Sigmoid colon (tissue), 4 donors: ENCODE data around the gene RPS2.

Experiments used
- CTCF ChIP-seq, 4 experiments: fragments of 450-650 bp in 3 of 4; fragments of 200-600 bp in 1 of 4; IDR thresholded peaks; one replicate each; pipeline ENCODE4 v1.5.1; 2016 to 2019; ENCODE audit warnings: antibody characterized with exemption in 4 of 4, mild to moderate bottlenecking in 3 of 4, moderate library complexity in 2 of 4
- EP300 ChIP-seq, 4 donors: sonication (generic); formaldehyde crosslinking; IDR thresholded peaks; one replicate each; pipeline ENCODE4 v1.6.1; 2017; ENCODE audit warnings: antibody characterized with exemption in 4 of 4
- POLR2A ChIP-seq, 2 donors: fragments of 450-650 bp; IDR thresholded peaks; one replicate each; pipeline ENCODE4 v1.6.1; 2016; ENCODE audit warnings: antibody characterized with exemption in 2 of 2, mild to moderate bottlenecking in 2 of 2, moderate library complexity in 2 of 2
- POLR2AphosphoS5 ChIP-seq, 4 donors: sonication (generic); formaldehyde crosslinking; IDR thresholded peaks; one replicate each; pipeline ENCODE4 v1.6.1; 2017; ENCODE audit warnings: antibody characterized with exemption in 4 of 4

DNA sequence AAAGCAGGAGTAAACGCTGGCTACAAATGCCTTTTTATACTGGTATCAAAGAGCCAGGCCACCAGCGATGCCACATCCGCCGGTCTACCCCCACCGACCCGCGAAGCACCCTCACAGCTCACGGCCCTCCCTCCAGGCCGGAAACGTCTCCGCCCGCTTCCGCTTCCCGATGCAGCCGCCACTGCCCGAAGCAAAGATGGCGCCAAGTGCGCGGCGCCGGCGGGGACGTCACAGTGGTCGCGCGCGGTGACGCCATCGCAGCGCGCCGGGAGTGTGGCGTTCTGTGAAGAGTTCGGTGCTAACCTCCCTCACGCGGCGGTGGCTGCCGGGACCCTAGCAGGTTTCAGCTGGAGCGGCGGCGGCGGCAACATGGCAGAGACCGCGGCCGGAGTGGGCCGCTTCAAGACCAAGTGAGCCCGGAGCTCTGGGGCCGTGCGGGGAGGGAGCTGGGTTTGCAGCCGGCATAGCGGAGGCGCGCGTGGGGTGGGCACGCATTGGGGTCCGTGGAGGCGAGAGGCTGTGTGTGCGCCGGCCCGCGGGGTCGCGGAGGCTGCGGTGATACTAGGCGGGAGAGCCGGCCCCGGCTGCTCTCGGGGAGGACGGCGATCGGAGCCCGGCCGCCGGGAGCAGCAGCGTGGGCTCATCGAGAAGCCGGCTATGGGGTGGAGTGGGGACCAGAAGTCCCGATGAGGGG lies 7.3 kb upstream of the RPS2 start, which contains the start of gene TBL3:
- TF ChIP-seq EP300 (IDR thresholded peaks at IDR 0.05) (peak in 1 of 4 donors; percentile 70), CTCF (IDR thresholded peaks at IDR 0.05) (no peak), POLR2AphosphoS5 (IDR thresholded peaks at IDR 0.05) (peak; percentile 97 to 99 (median 99)), POLR2A (IDR thresholded peaks at IDR 0.05) (peak; percentile 93 to 95)
